Esophagus squamous epithelium (tissue), 5 donors: ENCODE measurements around the gene TMEM150C. TPM values are rescaled to one million over a fixed set of nuclear protein-coding genes. Genes with fewer than 3 reads are reported as not detected.

Source experiments
- DNase-seq: peaks from one replicate; lab custom pipeline; 2025; lab: John Stamatoyannopoulos, UW
- H3K27ac ChIP-seq, 4 donors: fragments of 200-600 bp; sonication (generic); one replicate each; pipeline ENCODE4 v1.5.1; 2016 to 2019; ENCODE audit warnings: mild to moderate bottlenecking in 1 of 4
- H3K27me3 ChIP-seq, 4 donors: fragments of 200-600 bp; sonication (generic); 1 replicate in 3 of 4; 2 replicates in 1 of 4; pipeline versions ENCODE4 v1.5.1 to v1.6.0; 2017 to 2021; ENCODE audit warnings: antibody characterized with exemption in 1 of 4
- H3K36me3 ChIP-seq, 3 donors: fragments of 200-600 bp; sonication (generic); one replicate each; pipeline ENCODE4 v1.5.1; 2016 to 2019
- H3K4me1 ChIP-seq, 3 donors: fragments of 200-600 bp; sonication (generic); one replicate each; pipeline ENCODE4 v1.5.1; 2017 to 2019
- H3K4me3 ChIP-seq, 4 donors: fragments of 200-600 bp; sonication (generic); 1 replicate in 3 of 4; 2 replicates in 1 of 4; pipeline ENCODE4 v1.5.1; 2016 to 2019; ENCODE audit warnings: mild to moderate bottlenecking in 2 of 4, moderate library complexity in 1 of 4
- H3K9me3 ChIP-seq, 3 donors: fragments of 200-600 bp; sonication (generic); one replicate each; pipeline ENCODE4 v1.5.1; 2016 to 2019
- CTCF ChIP-seq, 6 experiments: fragments of 450-650 bp in 4 of 6; fragments of 200-600 bp in 2 of 6; sonication (generic) in 2 of 6; IDR thresholded peaks; one replicate each; pipeline ENCODE4 v1.5.1; 2016 to 2019; ENCODE audit warnings: antibody characterized with exemption in 6 of 6, mild to moderate bottlenecking in 4 of 6, moderate library complexity in 4 of 6
- POLR2A ChIP-seq, 4 donors: fragments of 450-650 bp; IDR thresholded peaks; one replicate each; pipeline ENCODE4 v1.6.1; 2017; ENCODE audit warnings: antibody characterized with exemption in 4 of 4, mild to moderate bottlenecking in 4 of 4, moderate library complexity in 3 of 4
- WGBS, 2 donors: methylation state at CpG; one replicate each; pipeline ENCODE4 v1.1.5; 2018; 5-methylcytosine and 5-hydroxymethylcytosine counted together
- intact Hi-C: fragments of 100-400 bp; cut with DNase I; formaldehyde crosslinking; loops from one replicate; pipeline ENCODE4 v1.15.0; 2022
- total RNA-seq, 4 donors: library from RNA; depleted of rRNA; stranded (reverse); fragments of >200 nt; gene quantifications; one replicate each; pipeline ENCODE4 v1.1.0, GENCODE V29; 2016
- donor health status: DM: yes; HTN: yes; CAD: no.

The TMEM150C gene
- total RNA-seq, 4 donors from 2014 or later, result 1.1 to 3.8 (median 2.8) TPM

GRCh38 chr4:82601242-82602015, 39.6 kb upstream of the TMEM150C start:
- DNase-seq, result no peak
- H3K27ac ChIP-seq, result no peak overlapping the region
- H3K27me3 ChIP-seq, result no peaks in the 10 kb centered on the region
- TF ChIP-seq CTCF (IDR thresholded peaks at IDR 0.05), result no peak
- no peak for TF ChIP-seq POLR2A (IDR thresholded peaks at IDR 0.05)
- 75 to 76% methylated on average over 9 of the region's 9 CpGs for WGBS, 2 donors
- H3K9me3 ChIP-seq, result no peaks in the 10 kb centered on the region
- no peaks in the 10 kb centered on the region for H3K36me3 ChIP-seq
- H3K4me1 ChIP-seq, result no peaks in the 10 kb centered on the region
- intact Hi-C loops, result no loop called here
- no peak overlapping the region for H3K4me3 ChIP-seq

GRCh38 chr4:82599336-82599735, 37.5 kb upstream of the TMEM150C start:
- Histone ChIP-seq H3K36me3 (no peaks in the 10 kb centered on the region), H3K27me3 (no peaks in the 10 kb centered on the region), H3K9me3 (no peaks in the 10 kb centered on the region), H3K27ac (no peak overlapping the region), H3K4me1 (no peaks in the 10 kb centered on the region), H3K4me3 (no peak overlapping the region)
- 69 to 81% methylated on average over 4 of the region's 4 CpGs for WGBS, 2 donors
- intact Hi-C loops, result no loop called here
- no peak for DNase-seq
- no peak for TF ChIP-seq POLR2A (IDR thresholded peaks at IDR 0.05)
- no peak for TF ChIP-seq CTCF (IDR thresholded peaks at IDR 0.05)

GRCh38 chr4:82594456-82594855, 32.7 kb upstream of the TMEM150C start:
- TF ChIP-seq POLR2A (IDR thresholded peaks at IDR 0.05) (no peak), CTCF (IDR thresholded peaks at IDR 0.05) (no peak)
- no peak overlapping the region for H3K4me3 ChIP-seq
- no peak overlapping the region for H3K27ac ChIP-seq
- H3K9me3 ChIP-seq, result no peaks in the 10 kb centered on the region
- H3K27me3 ChIP-seq, result no peaks in the 10 kb centered on the region
- no peaks in the 10 kb centered on the region for H3K36me3 ChIP-seq
- WGBS, 2 donors, result 63 to 74% methylated on average over 4 of the region's 4 CpGs
- DNase-seq, result no peak
- intact Hi-C loops, result no loop called here
- no peaks in the 10 kb centered on the region for H3K4me1 ChIP-seq

- DNase-seq, result no peak
- no peak overlapping the region for H3K27ac ChIP-seq
- no peaks in the 10 kb centered on the region for H3K4me1 ChIP-seq
- no peak for TF ChIP-seq CTCF (IDR thresholded peaks at IDR 0.05)
- no peak for TF ChIP-seq POLR2A (IDR thresholded peaks at IDR 0.05)
- H3K4me3 ChIP-seq, result no peak overlapping the region
- WGBS, 2 donors, result 62 to 63% methylated on average over 5 of the region's 5 CpGs
- no peaks in the 10 kb centered on the region for H3K9me3 ChIP-seq
- intact Hi-C loops, result no loop called here
- H3K27me3 ChIP-seq, result no peaks in the 10 kb centered on the region
- no peaks in the 10 kb centered on the region for H3K36me3 ChIP-seq
Measured at GRCh38 chr4:82593411-82593810, 31.6 kb upstream of the TMEM150C start.

GRCh38 chr4:82592639-82593038, 30.9 kb upstream of the TMEM150C start:
- TF ChIP-seq POLR2A (IDR thresholded peaks at IDR 0.05), result no peak
- TF ChIP-seq CTCF (IDR thresholded peaks at IDR 0.05), result no peak
- Histone ChIP-seq H3K27me3 (no peaks in the 10 kb centered on the region), H3K36me3 (no peaks in the 10 kb centered on the region), H3K4me1 (no peaks in the 10 kb centered on the region), H3K4me3 (no peak overlapping the region), H3K27ac (no peak overlapping the region), H3K9me3 (no peaks in the 10 kb centered on the region)
- intact Hi-C loops, result no loop called here
- no peak for DNase-seq
- 89 to 99% methylated on average over 3 of the region's 3 CpGs for WGBS, 2 donors
